Measurements from ENCODE around the gene KLF15. TPM values are rescaled to one million over a fixed set of nuclear protein-coding genes. Genes with fewer than 3 reads are reported as not detected.
A peak's percentile ranks its signal among the peaks of the same experiment; 100 is the strongest.

The KLF15 gene
- total RNA-seq, 1 donor from 2014 or later = 3.3 TPM

- H3K9me3 Mint-ChIP-seq = peaks cover 14% of the 10 kb centered on the region
- H3K4me3 ChIP-seq = no peak overlapping the region
These were observed 52.9 kb downstream of the KLF15 start for GRCh38 chr3:126304291-126304690.

GRCh38 chr3:126303272-126303671 lies 53.9 kb downstream of the KLF15 start:
- Mint-ChIP-seq H3K4me1 (no peaks in the 10 kb centered on the region), H3K9me3 (peaks cover 21% of the 10 kb centered on the region), H3K4me3 (no peak overlapping the region), H3K36me3 (no peaks in the 10 kb centered on the region), H3K27me3 (ENCODE audit: insufficient read depth, low read depth) (peaks cover 2% of the 10 kb centered on the region), H3K27ac (no peak overlapping the region)
- TF ChIP-seq EZH2phosphoT487 (IDR thresholded peaks at IDR 0.05) (no peak), CTCF (IDR thresholded peaks at IDR 0.05) (no peak), EZH2 (IDR thresholded peaks at IDR 0.05) (no peak)
- DNase-seq (ENCODE audit: low spot score) = no peak
- no peak overlapping the region for H2AFZ ChIP-seq (replicated peaks)
- no peaks in the 10 kb centered on the region for H3K79me2 ChIP-seq (ENCODE audit: low read depth)
- no peaks in the 10 kb centered on the region for H3F3A ChIP-seq (ENCODE audit: low read depth)
- no peaks in the 10 kb centered on the region for H4K20me1 ChIP-seq (ENCODE audit: low read depth)
- H3K4me1 ChIP-seq = no peaks in the 10 kb centered on the region
- no peak overlapping the region for H3K4me2 ChIP-seq
- H3K9me3 ChIP-seq (ENCODE audit: low read depth) = peaks cover 16% of the 10 kb centered on the region
- no peaks in the 10 kb centered on the region for H3K36me3 ChIP-seq
- no peak overlapping the region for H3K4me3 ChIP-seq
- H3K9ac ChIP-seq = no peak overlapping the region
- no peak overlapping the region for H3K27ac ChIP-seq
- H3K27me3 ChIP-seq = no peaks in the 10 kb centered on the region

More at GRCh38 chr3:126304291-126304690, 52.9 kb downstream of the KLF15 start:
- H3K79me2 ChIP-seq (ENCODE audit: low read depth) = no peaks in the 10 kb centered on the region
- no peaks in the 10 kb centered on the region for H3K36me3 Mint-ChIP-seq
- H3K9me3 ChIP-seq (ENCODE audit: low read depth) = peaks cover 16% of the 10 kb centered on the region
- TF ChIP-seq EZH2 (IDR thresholded peaks at IDR 0.05) (no peak), CTCF (IDR thresholded peaks at IDR 0.05) (no peak), EZH2phosphoT487 (IDR thresholded peaks at IDR 0.05) (no peak)
- H3K4me3 Mint-ChIP-seq = no peak overlapping the region
- H3K27ac ChIP-seq = no peak overlapping the region
- no peak overlapping the region for H3K9ac ChIP-seq
- no peaks in the 10 kb centered on the region for H3K4me1 Mint-ChIP-seq
- H2AFZ ChIP-seq (replicated peaks) = no peak overlapping the region
- DNase-seq (ENCODE audit: low spot score) = no peak
- H3K27me3 ChIP-seq = no peaks in the 10 kb centered on the region
- peaks cover 2% of the 10 kb centered on the region for H3K27me3 Mint-ChIP-seq (ENCODE audit: insufficient read depth, low read depth)
- no peak overlapping the region for H3K27ac Mint-ChIP-seq
- H3F3A ChIP-seq (ENCODE audit: low read depth) = no peaks in the 10 kb centered on the region
- no peak overlapping the region for H3K4me2 ChIP-seq
- no peaks in the 10 kb centered on the region for H3K36me3 ChIP-seq
- no peaks in the 10 kb centered on the region for H4K20me1 ChIP-seq (ENCODE audit: low read depth)
- no peaks in the 10 kb centered on the region for H3K4me1 ChIP-seq

- Mint-ChIP-seq H3K4me3 (no peak overlapping the region), H3K27ac (peak overlapping the region; percentile 73), H3K9me3 (peaks cover 21% of the 10 kb centered on the region), H3K36me3 (no peaks in the 10 kb centered on the region), H3K27me3 (ENCODE audit: insufficient read depth, low read depth) (peaks cover 2% of the 10 kb centered on the region), H3K4me1 (no peaks in the 10 kb centered on the region)
- no peaks in the 10 kb centered on the region for H4K20me1 ChIP-seq (ENCODE audit: low read depth)
- no peaks in the 10 kb centered on the region for H3K36me3 ChIP-seq
- DNase-seq (ENCODE audit: low spot score) = no peak
- H3K9me3 ChIP-seq (ENCODE audit: low read depth) = peaks cover 16% of the 10 kb centered on the region
- H2AFZ ChIP-seq (replicated peaks) = peak overlapping the region; percentile 50
- no peaks in the 10 kb centered on the region for H3K27me3 ChIP-seq
- no peak overlapping the region for H3K27ac ChIP-seq
- no peak overlapping the region for H3K9ac ChIP-seq
- H3K79me2 ChIP-seq (ENCODE audit: low read depth) = no peaks in the 10 kb centered on the region
- H3K4me3 ChIP-seq = no peak overlapping the region
- H3F3A ChIP-seq (ENCODE audit: low read depth) = no peaks in the 10 kb centered on the region
- TF ChIP-seq EZH2 (IDR thresholded peaks at IDR 0.05) (no peak), EZH2phosphoT487 (IDR thresholded peaks at IDR 0.05) (no peak), CTCF (IDR thresholded peaks at IDR 0.05) (no peak)
- no peak overlapping the region for H3K4me2 ChIP-seq
- H3K4me1 ChIP-seq = no peaks in the 10 kb centered on the region
These were observed 56.3 kb downstream of the KLF15 start for GRCh38 chr3:126300761-126301481.

Data from neural progenitor cell (in vitro differentiated cells).